Measurements from ENCODE around the gene KDF1. TPM values are rescaled to one million over a fixed set of nuclear protein-coding genes. Genes with fewer than 3 reads are reported as not detected.
A peak's percentile ranks its signal among the peaks of the same experiment; 100 is the strongest.

KDF1 gene
- total RNA-seq, 6 experiments from 2014 or later = 1.1 to 4.1 (median 2.5) TPM

GRCh38 chr1:26923711-26924110, 36.6 kb downstream of the KDF1 start:
- ATAC-seq = no peak
- no peaks in the 10 kb centered on the region for H3K27me3 ChIP-seq
- DNase-seq = no peak
- 80% methylated on average over 3 of the region's 3 CpGs for WGBS (ENCODE audit: insufficient coverage, low coverage, low lambda C conversion rate, missing lambda C conversion rate)
- H3K27ac ChIP-seq = no peak overlapping the region
- H3K4me3 ChIP-seq = no peak overlapping the region
- intact Hi-C loops (cut with DNase I) = no loop called here
- peaks cover 0 to 50% (median 21%) of the 10 kb centered on the region in 4 donors for H3K36me3 ChIP-seq
- peaks cover 0 to 22% (median 5%) of the 10 kb centered on the region in 4 donors for H3K4me1 ChIP-seq
- no peak for TF ChIP-seq POLR2A (IDR thresholded peaks at IDR 0.05)
- TF ChIP-seq, protein P1, sequence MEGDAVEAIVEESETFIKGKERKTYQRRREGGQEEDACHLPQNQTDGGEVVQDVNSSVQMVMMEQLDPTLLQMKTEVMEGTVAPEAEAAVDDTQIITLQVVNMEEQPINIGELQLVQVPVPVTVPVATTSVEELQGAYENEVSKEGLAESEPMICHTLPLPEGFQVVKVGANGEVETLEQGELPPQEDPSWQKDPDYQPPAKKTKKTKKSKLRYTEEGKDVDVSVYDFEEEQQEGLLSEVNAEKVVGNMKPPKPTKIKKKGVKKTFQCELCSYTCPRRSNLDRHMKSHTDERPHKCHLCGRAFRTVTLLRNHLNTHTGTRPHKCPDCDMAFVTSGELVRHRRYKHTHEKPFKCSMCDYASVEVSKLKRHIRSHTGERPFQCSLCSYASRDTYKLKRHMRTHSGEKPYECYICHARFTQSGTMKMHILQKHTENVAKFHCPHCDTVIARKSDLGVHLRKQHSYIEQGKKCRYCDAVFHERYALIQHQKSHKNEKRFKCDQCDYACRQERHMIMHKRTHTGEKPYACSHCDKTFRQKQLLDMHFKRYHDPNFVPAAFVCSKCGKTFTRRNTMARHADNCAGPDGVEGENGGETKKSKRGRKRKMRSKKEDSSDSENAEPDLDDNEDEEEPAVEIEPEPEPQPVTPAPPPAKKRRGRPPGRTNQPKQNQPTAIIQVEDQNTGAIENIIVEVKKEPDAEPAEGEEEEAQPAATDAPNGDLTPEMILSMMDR (IDR thresholded peaks at IDR 0.05) = no peak
- no peaks in the 10 kb centered on the region for H3K9me3 ChIP-seq

GRCh38 chr1:26922901-26923300, 37.4 kb downstream of the KDF1 start:
- Histone ChIP-seq H3K27ac (peak overlapping the region in 2 of 3 donors; percentile 94), H3K9me3 (no peaks in the 10 kb centered on the region), H3K36me3 (peaks cover 0 to 41% (median 18%) of the 10 kb centered on the region in 4 donors), H3K4me3 (peak overlapping the region; percentile 87 to 99 (median 94)), H3K27me3 (no peaks in the 10 kb centered on the region), H3K4me1 (peaks cover 0 to 22% (median 5%) of the 10 kb centered on the region in 4 donors)
- WGBS (ENCODE audit: insufficient coverage, low coverage, low lambda C conversion rate, missing lambda C conversion rate) = 86% methylated on average over 3 of the region's 3 CpGs
- DNase-seq (no peak), ATAC-seq (peak in 1 of 4 donors; percentile 28)
- TF ChIP-seq POLR2A (IDR thresholded peaks at IDR 0.05) = no peak
- TF ChIP-seq, protein P1 (IDR thresholded peaks at IDR 0.05) = no peak
- intact Hi-C loops (cut with DNase I) = no loop called here

DNA sequence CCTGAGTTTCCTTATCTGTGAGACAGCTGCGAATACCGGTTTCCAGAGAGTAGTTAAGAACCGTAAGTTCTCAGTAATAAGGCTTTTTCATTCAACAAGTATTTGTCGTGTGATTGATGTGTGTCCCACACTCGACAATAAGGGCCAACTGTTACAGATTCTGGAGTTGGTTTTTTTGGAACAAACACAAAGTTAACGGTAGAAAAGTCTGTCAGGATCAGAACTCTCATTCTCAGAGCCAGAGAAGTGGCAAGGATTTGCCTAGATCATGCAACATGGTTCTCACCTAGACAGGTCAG, 37.9 kb downstream of the KDF1 start:
- H3K27ac ChIP-seq = peak overlapping the region; percentile 87 to 94 (median 94)
- no peaks in the 10 kb centered on the region for H3K27me3 ChIP-seq
- peak overlapping the region; percentile 87 to 99 (median 94) for H3K4me3 ChIP-seq
- WGBS (ENCODE audit: insufficient coverage, low coverage, low lambda C conversion rate, missing lambda C conversion rate) = 11% methylated on average over 6 of the region's 6 CpGs
- peaks cover 0 to 22% (median 5%) of the 10 kb centered on the region in 4 donors for H3K4me1 ChIP-seq
- H3K9me3 ChIP-seq = no peaks in the 10 kb centered on the region
- intact Hi-C loops (cut with DNase I) = no loop called here
- ATAC-seq (no peak), DNase-seq (no peak)
- peaks cover 0 to 36% (median 15%) of the 10 kb centered on the region in 4 donors for H3K36me3 ChIP-seq
- TF ChIP-seq POLR2A (IDR thresholded peaks at IDR 0.05) = no peak
- TF ChIP-seq, protein P1 (IDR thresholded peaks at IDR 0.05) = no peak

- no peaks in the 10 kb centered on the region for H3K27me3 ChIP-seq
- DNase-seq = peak; percentile 98 to 99 (median 99)
- no peaks in the 10 kb centered on the region for H3K9me3 ChIP-seq
- intact Hi-C loops (cut with DNase I) = no loop called here
- TF ChIP-seq POLR2A (IDR thresholded peaks at IDR 0.05) = peak; percentile 92
- TF ChIP-seq, protein P1 (IDR thresholded peaks at IDR 0.05) = no peak
- peak; percentile 96 to 99 (median 98) for ATAC-seq
- peak within 1 kb of the TSS; percentile 87 to 99 (median 94) for H3K4me3 ChIP-seq
- H3K4me1 ChIP-seq = peaks cover 0 to 22% (median 5%) of the 10 kb centered on the region in 4 donors
- peak within 1 kb of the TSS; percentile 94 for H3K27ac ChIP-seq
- peaks cover 0 to 33% (median 15%) of the 10 kb centered on the region in 4 donors for H3K36me3 ChIP-seq
- 1% methylated on average over 30 of the region's 83 CpGs for WGBS (ENCODE audit: insufficient coverage, low coverage, low lambda C conversion rate, missing lambda C conversion rate)
Measured at GRCh38 chr1:26921540-26922430, 38.5 kb downstream of the KDF1 start, which contains the start of gene NUDC. Gene NUDC (plus strand): TSS chr1:26921743. CDS start chr1:26921849, 106 bp downstream.

Data from right lobe of liver (tissue), 6 donors.